ENCODE data around the gene PKD2L2.
"Not testable (repeated sequence)": the region's sequence is repeated elsewhere in the genome, so short reads cannot be mapped to it uniquely, and the experiment has no call there.

PKD2L2 gene

DNA sequence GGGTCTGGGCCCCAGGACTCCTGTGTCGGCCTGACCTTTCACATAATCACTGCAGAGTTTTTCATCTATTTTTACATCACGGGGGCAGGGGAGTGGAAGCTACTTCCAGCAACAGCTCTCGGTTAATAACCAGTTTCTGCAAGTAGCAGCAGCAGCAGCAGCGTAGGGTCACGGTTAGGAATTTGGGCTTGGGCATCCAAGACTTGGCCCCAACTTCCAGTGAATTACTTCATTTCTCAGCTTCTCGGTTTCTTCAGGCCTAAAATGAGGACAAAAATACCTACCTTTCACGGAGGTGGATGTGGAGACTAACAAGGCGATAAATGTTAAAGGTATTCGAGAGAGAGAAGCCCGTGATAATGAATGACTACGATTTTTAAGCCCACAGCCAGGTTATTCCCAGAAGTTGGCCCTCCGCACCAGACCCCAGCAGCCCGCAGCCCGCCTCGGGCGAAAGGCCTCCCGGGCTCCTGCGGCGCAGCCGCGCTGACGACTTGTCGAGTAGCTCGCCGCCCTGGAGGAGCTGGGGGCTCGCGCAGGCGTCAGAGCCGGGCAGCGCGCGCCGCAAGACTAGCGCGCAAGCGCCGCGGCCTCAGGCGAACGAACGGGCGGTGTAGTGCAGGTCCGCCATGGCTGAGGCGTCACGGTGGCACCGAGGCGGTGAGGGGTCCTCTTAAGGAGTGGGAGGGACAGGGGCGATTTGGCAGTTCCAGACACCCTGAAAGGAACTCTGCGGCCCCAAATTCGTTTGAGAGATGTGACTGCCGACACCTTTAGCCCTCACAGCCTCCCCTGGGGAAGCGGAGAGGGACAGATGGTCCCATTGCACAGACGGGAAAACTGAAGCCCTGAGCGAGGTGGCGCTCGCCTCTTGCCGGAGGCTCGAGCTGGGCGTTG, at the start of gene PKD2L2:
TSS of gene PKD2L2 (plus strand) at position 595 of the 897 bp plus-strand sequence. CDS start at position 630, 35 bp downstream.
- peak; percentile 70 for DNase-seq

DNA sequence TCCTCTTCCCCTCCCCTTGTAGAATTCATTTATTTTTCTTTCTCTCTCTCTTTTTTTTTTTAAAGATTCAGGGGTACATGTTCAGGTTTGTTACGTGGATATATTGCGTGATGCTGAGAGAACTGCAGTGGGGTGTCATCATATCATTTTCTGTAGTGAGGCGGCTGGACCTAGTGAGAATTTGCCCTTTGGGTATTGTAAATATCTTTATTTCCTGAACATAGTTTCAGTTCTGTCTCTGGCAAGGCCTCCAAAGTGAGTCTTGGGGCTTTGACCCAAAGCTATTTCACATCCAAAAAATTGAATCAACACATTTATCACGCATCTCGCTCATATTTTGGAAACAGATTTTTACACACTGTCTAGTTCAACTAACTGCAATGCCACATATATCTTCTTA, 47.0 kb upstream of the PKD2L2 start:
- no peak for DNase-seq

DNA sequence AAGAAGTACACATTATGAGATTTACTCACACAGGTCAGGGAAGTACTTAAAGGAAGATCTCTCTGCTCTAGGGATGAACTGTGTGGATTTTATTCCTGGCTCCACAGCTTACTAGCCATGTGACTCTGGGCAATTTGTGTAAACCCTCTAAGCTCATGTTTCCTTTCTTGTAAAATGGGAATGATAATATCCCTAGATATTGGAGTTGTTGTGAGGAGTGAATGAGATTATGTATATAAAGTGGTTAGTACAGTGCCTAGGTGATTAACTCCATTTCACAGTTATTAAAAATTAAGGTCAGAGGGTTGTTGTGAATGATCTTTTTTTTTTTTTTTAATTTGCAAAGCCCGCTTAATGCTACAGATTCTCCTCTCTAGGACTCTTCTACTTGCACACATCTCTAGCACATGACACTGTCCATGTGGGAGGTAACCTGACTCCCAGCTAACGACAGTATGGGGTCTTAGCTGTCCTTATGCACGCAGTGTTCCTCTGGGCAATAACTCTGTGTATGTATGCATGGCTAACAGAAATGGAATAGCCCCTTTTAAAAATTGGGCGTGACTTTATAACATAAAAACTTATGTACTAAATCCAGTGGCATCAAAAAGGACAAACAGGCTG, 45.5 kb upstream of the PKD2L2 start:
- no peak for DNase-seq

DNA sequence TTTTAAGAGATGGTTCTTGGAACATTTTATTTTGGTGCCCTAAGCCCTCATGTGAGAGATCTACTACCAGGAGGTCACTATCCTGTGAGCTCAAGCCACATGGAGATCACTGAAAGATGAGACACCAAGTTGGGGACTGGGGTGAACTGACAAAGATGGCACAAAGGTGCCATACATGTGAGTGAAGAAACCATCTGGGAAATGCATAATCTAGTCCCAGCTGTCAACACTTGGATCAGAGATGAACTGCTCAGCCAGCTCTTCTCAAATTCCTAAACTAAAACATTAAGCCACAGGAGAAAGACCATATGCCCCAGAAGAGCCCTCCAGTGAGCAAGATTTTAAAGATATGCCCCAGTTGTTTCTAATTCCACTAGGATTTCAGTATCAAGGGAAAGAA, 43.8 kb upstream of the PKD2L2 start:
- DNase-seq: no peak

DNA sequence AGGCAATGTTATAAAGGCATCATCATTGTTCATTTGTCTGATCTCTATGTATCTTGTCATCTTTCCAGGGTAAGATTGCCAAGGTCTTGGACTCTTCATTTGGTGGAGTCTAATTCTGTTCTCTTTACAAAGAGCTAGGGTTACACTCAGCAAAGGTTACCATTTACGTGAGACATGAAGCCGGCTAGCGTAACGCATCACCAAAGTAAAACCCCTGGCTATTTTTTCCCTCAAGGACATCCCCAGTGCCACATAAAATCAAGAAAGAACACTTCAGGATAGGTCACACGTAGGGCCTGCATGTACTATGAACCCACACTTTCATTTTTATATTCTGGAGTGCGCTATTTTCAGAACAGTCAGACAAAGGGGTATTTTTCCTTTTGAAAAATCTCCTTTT, 41.6 kb upstream of the PKD2L2 start:
- no peak for DNase-seq

DNA sequence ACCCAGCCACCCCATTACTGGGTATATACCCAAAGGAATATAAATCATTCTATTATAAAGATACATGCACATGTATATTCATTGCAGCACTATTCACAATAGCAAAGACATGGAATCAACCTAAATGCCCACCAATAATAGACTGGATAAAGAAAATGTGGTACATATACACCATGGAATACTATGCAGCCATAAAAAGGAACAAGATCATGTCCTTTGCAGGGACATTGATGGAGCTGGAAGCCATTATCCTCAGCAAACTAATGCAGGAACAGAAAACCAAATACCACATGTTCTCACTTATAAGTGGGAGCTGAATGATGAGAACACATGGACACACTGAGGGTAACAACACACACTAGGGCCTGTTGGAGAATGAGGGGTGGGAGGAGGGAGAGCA, 36.1 kb upstream of the PKD2L2 start:
- not testable (repeated sequence) for DNase-seq

DNA sequence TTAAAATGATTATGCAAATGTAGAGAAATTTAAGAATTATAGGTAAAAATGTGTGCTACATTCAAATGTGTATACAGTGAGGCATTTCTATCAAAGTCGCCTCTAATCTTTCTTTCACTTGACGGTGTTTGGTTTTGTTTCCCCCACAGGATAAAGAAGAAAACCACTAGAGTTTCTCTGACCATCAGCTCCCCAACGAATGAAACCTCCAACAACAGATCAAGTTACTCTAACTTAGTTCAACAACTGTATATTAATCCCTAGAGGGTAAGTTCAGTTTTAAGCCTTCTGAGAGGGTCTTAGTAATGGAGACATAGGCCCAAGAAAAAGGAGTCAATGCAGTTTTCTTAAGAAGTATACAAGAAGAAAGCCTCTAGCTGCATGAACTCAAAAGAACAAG, 33.1 kb upstream of the PKD2L2 start:
- DNase-seq: no peak

DNA sequence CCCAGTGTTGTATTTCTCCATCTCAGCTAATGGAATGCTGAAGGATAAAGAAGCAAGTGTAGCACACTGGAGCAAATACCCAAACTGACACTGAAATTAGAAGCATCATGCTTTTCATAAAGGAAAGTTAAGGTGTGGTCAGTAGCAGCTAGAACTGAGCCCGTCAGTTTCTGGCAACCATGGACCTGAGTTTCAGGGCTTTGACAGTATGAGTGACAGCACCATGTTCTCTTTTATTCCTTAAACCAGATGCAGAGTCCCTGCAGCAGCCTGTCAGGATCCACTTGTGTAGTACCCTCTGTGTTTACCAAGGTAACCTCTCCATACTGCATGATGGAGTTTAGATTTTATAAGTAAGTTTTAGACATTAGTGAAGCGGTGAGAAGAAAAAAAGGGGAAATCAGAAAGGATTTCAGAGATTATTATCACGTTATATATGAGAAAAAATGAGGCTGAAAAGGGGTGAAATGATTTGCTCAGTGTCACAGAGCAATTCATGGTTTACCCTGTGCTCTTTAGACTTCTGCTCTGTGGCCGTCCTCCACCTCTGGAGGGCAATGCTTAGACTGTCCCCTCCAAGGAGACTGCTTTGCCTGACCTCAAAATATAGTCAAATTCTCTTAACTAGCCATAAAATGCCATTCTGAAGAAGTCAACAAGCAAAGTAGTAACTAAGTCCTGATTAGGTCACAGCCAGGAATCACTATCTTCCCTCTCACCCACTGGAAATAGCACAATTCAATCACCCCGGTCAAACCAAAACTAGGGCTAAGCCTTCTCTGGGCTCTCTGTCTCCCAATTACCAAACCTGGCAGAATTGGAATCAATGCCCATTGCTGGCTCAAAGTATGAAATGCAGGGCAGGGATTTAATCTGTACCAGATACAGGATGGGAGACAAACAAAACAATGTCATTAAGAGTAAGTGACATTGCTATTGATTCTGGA, 32.1 kb upstream of the PKD2L2 start:
- no peak for DNase-seq

DNA sequence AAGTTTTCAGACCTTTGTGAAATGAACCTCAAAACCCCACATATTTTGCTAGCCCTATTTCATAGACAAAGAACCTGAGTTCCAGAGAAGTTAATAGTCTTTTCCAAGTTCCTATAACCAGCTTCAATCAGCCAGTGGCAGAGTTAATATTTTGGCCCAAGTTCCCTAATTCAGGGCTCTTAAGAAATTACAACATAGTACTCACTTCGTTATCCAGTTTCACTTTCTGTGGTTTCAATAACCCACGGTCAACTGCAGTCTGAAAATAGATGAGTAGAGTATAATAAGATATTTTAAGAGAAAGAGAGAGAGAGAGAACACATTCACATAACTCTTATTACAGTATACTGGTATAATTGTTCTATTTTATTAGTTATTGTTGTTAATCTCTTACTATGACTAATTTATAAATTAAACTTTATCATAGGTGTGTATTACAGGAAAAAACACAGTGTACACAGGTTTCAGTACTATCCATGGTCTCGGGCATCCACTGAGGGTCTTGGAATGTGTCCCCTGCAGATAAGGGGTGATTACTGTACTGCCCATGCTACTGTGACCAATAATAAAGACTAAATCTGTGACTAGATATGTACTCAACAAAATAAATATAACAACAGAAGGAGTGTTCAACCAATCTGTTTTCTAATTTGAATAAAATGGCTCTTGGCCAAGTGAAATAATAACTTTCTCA, 30.9 kb upstream of the PKD2L2 start:
- DNase-seq: no peak

DNA sequence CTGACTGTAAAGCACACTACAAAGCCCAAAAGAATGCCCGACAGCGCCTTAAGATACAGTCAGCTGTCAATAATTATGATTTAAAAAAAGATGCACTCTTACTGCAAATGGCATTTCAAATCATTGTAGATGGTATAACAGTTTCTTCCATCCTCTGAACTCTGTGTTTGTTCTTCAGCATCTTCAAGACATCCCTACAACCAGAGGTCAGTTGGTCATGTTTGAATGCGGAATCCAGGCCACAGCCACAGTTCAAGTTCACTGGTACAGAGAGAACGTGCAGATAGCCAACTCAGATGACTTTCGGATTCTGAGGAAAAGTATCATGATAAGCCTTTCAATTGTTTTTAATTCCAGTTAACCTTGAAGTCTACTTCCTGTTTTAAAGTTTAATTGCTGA, 30.3 kb upstream of the PKD2L2 start:
- no peak for DNase-seq

DNA sequence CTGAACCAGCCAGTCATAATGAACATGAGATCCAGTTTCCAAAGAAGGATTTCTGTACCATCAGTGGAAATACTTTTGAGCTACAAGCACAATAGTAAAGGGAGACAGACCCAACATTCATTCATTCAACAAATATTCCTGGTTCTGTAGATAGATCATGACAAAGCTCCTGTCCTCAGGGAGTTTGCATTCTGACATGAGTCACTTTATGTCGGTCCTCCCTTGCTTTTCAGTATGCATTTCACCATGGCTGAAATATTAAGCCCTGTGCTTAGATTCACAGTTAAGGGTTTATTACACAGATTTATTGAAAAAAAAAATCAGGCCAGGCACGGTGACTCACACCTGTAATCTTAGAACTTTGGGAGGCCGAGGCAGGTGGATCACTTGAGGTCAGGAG, 27.0 kb upstream of the PKD2L2 start:
- no peak for DNase-seq

DNA sequence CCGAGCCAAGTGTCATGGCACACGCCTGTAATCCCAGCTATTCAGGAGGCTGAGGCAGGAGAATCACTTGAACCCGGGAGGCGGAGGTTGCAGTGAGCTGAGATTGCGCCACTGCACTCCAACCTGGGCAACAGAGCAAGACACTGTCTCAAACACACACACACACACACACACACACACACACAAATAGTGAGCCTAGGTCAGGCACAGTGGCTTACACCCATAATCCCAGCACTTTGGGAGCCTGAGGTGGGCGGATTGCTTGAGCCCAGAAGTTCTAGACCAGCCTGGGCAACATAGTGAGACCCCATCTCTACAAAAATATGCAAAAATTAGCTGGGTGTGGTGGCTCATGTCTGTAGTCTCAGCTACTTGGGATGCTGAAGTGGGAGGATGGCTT, 25.6 kb upstream of the PKD2L2 start:
- not testable (repeated sequence) for DNase-seq

DNA sequence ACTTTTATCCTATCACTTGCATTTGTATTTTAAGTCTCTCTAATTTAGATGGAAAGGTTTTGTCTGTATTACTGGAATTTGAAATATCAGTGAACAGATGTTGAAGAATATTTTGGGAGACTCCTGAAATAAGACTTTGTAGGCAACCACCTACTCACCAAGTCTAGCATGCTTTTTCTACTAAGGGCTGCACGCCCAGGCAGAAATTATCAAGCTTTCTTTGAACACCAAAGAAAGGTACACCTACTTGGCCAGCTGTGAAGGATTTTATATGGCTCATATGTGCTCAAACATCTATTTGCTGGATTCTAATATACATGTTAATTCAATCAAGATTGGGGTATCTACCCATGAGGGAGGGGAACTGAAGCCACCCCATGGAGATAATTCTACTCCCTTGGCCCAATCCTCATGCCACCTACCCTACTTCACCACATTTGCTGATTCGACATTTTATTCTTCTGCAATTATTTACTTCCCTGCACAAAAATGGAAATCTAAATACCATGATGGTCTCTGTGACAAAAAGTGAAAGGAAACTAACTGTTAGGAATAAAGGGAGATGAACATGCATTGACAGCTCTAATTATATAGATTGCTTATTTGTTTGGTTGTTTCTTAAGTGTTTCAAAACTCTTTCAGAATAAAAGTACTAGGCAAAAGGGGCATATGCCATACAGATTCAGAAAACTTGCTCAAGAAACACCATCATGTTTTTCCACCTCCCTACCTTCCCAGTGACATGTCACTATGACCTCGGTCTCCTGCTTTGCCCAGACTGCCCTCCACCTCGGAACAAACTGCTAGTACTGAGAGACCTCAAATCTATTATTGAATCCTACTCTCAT, 22.5 kb upstream of the PKD2L2 start:
- DNase-seq: no peak

DNA sequence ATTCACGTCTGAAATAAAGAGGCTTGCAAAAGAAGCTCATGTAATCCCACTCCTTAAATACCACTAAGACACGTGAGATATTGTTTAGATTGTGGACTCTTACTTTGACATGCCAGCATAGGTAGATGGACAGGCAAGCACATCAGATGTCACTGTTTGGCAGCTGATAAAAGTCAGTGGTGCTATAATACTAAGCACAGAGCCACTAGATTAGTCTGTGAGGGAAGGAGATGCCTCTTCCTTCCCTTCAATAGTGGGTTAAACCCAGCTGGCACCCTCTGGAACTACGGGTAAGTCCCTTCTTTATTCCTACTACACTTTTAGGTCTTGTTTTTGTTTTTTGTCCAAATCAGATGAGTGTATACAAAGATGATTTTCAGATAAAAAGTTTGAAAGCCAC, 21.6 kb upstream of the PKD2L2 start, which contains the start of gene MYOT:
TSS of gene MYOT (plus strand) at position 197 of the 400 bp plus-strand sequence. CDS start 2,792 bp downstream, outside the sequence.
- DNase-seq: no peak

DNA sequence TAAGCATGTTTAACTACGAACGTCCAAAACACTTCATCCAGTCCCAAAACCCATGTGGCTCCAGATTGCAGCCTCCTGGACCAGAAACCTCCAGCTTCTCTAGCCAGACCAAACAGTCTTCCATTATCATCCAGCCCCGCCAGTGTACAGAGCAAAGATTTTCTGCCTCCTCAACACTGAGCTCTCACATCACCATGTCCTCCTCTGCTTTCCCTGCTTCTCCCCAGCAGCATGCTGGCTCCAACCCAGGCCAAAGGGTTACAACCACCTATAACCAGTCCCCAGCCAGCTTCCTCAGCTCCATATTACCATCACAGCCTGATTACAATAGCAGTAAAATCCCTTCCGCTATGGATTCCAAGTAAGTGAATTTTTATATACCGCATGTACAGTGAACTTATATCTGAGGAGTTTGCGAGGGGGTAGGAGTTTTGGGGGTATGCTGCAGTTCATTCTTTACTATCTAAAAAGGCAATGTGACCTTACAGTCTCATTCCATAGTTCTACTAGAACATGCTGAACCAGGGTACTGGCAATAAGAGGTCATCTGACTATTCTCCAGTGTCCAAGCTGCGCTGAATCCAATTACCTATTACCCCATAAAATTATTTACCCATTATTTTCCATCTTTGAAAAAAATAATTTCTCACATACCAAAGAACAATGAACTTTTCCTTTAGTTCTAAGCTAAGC, 18.5 kb upstream of the PKD2L2 start:
- DNase-seq: no peak

DNA sequence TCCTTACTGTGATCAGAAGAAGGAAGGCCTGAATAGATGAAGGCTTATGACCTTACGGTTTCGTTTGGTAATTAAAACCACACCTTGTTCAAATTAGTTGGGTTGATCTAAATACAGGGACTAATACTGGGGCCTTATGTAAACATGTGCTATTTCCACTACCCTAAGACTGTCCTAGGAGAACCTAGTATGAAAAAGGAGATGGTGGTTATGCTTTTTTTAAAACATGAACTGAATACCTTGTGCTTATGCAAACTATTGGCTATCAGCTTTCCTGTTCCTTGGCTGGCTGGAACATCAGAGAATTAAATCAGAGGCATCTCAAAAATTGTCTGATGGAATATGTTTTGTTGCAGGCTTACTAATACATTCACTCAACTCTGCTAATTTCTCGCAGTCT, 17.7 kb upstream of the PKD2L2 start:
- DNase-seq: no peak

DNA sequence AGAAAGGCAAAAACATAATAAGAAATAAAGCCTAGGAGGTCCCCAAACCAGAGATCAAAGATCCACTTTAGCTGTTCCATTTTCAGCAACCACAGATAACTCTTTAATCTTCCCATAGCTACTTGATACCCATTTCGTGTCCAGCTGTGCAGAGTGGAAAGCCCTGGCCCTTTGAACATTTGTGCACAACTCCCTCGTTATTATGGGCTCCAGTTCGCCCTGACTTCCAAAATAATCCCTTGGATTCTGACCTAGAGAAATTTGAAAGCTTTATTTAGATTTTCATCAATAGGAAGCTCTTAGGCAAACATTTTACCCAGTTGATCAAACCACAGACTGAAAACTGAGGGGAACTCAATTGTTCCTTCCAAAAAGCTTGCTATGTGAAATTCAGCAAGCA, 16.8 kb upstream of the PKD2L2 start:
- no peak for DNase-seq

DNA sequence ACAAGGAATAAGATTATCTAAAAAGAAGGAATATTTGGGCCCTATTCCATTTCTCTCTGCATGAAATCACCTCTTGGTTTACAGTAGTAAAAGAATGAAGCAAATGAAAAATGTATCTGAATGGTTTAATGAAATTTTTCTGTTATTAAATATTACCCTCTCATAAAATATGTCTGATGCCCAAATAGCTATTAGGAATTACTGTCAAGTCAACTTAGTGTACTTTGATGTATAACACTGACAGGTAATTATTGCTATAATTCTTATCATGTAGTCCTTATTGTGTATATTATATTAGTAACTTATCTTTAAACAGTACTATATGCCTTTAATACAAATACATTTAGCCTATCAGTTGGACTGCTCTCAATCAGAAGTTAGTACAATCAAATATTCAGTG, 13.2 kb upstream of the PKD2L2 start:
- DNase-seq: no peak

DNA sequence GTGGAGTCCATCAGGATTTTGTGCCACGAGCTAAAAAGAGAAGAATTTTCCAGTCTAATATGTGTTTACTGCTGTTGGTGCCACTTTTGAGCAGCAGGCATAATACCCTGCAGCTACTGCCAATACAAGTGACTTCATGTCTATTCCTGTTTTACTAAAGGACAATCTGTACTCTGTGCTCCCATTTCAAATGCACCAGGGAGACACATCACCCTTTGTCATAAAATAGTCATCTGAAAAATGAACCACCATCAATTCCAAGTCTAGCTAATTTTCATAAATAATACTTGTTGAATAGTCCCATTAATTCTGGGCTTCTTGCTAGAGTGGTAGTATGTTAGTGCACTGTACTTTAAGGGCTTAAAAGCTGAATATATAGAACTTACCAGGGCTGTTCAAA, 8.9 kb upstream of the PKD2L2 start:
- no peak for DNase-seq

DNA sequence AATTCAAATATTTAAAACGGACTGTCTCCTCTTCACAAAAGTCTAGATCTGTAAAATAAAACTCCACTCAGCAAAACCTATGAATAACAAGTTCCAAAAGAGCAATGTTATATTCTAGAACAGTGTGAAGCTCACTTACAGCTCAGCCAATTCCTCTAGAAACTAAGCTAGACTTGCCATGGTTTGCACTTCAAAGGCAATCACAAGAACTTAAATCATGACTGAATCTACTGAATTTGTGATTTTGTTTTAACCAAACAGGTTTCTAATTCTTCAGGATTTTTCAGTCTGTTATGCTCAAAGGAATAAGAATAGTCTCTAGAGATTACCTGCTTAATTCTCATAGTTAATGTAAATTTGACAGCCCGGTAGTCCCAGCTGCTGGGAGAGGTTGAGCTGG, 1.4 kb upstream of the PKD2L2 start:
- DNase-seq: no peak

DNA sequence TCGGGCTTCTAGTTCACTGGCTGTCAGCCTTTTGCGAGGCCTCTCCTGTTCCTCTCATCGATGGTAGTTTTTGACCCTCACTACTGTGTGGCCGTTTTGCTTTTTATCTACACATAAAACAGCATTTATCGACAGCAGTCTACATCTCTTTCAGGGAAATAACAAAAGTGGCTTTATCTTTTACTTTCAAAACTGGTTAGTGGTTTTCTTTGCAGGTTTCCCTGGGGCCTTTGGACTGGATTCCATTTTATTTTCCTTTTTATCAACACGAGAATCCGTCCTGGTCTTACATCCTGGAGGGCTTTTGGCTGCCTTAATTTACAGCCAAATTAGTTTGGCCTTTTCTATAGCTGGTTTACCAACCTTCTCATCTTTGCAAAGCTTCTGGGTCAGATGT, 793 bp upstream of the PKD2L2 start:
- no peak for DNase-seq
